Measurements from ENCODE around the gene GASK1A.
"Not testable (repeated sequence)": the region's sequence is repeated elsewhere in the genome, so short reads cannot be mapped to it uniquely, and the experiment has no call there.

DNA sequence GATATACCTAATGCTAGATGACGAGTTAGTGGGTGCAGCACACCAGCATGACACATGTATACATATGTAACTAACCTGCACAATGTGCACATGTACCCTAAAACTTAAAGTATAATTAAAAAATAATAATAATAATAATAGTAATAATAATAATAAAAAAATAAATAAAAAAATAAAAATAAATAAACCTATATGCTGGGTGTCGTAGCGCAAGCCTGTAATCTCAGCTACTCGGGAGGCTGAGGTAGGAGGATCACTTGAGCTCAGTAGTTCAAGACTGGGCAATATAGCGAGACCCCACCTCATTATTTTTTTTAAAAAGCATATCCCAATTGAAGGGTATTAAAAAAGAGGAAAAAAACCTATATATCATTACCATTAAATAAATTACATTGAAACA, 91.6 kb downstream of the GASK1A start:
- TF ChIP-seq, protein P1, sequence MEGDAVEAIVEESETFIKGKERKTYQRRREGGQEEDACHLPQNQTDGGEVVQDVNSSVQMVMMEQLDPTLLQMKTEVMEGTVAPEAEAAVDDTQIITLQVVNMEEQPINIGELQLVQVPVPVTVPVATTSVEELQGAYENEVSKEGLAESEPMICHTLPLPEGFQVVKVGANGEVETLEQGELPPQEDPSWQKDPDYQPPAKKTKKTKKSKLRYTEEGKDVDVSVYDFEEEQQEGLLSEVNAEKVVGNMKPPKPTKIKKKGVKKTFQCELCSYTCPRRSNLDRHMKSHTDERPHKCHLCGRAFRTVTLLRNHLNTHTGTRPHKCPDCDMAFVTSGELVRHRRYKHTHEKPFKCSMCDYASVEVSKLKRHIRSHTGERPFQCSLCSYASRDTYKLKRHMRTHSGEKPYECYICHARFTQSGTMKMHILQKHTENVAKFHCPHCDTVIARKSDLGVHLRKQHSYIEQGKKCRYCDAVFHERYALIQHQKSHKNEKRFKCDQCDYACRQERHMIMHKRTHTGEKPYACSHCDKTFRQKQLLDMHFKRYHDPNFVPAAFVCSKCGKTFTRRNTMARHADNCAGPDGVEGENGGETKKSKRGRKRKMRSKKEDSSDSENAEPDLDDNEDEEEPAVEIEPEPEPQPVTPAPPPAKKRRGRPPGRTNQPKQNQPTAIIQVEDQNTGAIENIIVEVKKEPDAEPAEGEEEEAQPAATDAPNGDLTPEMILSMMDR (IDR thresholded peaks at IDR 0.05; ENCODE audit: low read depth, low read length): not testable (repeated sequence)
- TF ChIP-seq EZH2phosphoT487 (IDR thresholded peaks at IDR 0.05; ENCODE audit: low read depth): not testable (repeated sequence)

All from OCI-LY3 (cell line).